Astrocyte of the cerebellum (primary cell): ENCODE measurements around the gene WDR26.

Source experiments
- DNase-seq: peaks from one replicate; pipeline ENCODE4 v3.0.0-alpha.2; 2011; ENCODE audit warnings: low read depth
- H3K4me3 ChIP-seq: 2 replicates; pipeline ENCODE4 v1.5.1; 2011; ENCODE audit warnings: mild to moderate bottlenecking, low read depth, low read length, moderate library complexity
- CTCF ChIP-seq: IDR thresholded peaks from 2 replicates; pipeline ENCODE4 v1.5.1; 2012; ENCODE audit warnings: low read length, low read depth, moderate library complexity, mild to moderate bottlenecking; ENCODE audit errors: missing control alignments
- in situ Hi-C: cut with HindIII; loops from 2 replicates; pipeline ENCODE4 v1.10.0; 2017; ENCODE audit warnings: low sequenced_read_pairs

WDR26 gene

GRCh38 chr1:224459966-224460365 is 25.4 kb upstream of the WDR26 start:
- no peak for TF ChIP-seq CTCF
- in situ Hi-C loops, result no loop called here

GRCh38 chr1:224458996-224459395 is 24.4 kb upstream of the WDR26 start:
- in situ Hi-C loops, result no loop called here
- TF ChIP-seq CTCF, result no peak
- no peak overlapping the region for H3K4me3 ChIP-seq
- DNase-seq, result no peak

More at GRCh38 chr1:224459966-224460365, 25.4 kb upstream of the WDR26 start:
- H3K4me3 ChIP-seq, result no peak overlapping the region
- no peak for DNase-seq

GRCh38 chr1:224458296-224458695 is 23.7 kb upstream of the WDR26 start:
- no peak for DNase-seq
- TF ChIP-seq CTCF, result no peak
- no peak overlapping the region for H3K4me3 ChIP-seq
- in situ Hi-C loops, result no loop called here

- TF ChIP-seq CTCF, result no peak
- no peak for DNase-seq
- in situ Hi-C loops, result no loop called here
- no peak overlapping the region for H3K4me3 ChIP-seq
These were observed 23.2 kb upstream of the WDR26 start for GRCh38 chr1:224457782-224458144.

- DNase-seq, result no peak
- no peak for TF ChIP-seq CTCF
- H3K4me3 ChIP-seq, result no peak overlapping the region
- in situ Hi-C loops, result no loop called here
These were observed 22.0 kb upstream of the WDR26 start for GRCh38 chr1:224456637-224456953.

- in situ Hi-C loops, result no loop called here
- no peak overlapping the region for H3K4me3 ChIP-seq
- TF ChIP-seq CTCF, result no peak
- DNase-seq, result no peak
These were observed 19.9 kb upstream of the WDR26 start for GRCh38 chr1:224454402-224455055.
